Right lobe of liver (tissue), 6 donors: ENCODE data around the gene CPA1. TPM values are rescaled to one million over a fixed set of nuclear protein-coding genes. Genes with fewer than 3 reads are reported as not detected.

Source experiments
- ATAC-seq, 4 donors: fragments of 200-7000 bp; cut with Tn5 transposase; one replicate each; pipeline ENCODE4 v1.9.1; 2020; ENCODE audit warnings: mild to moderate bottlenecking in 4 of 4, moderate library complexity in 4 of 4
- DNase-seq, 3 donors: peaks; one replicate each; pipeline ENCODE4 v3.0.0-alpha.2; 2020
- H3K27ac ChIP-seq, 3 donors: fragments of 200-600 bp; one replicate each; pipeline ENCODE4 v1.8.0; 2022
- H3K27me3 ChIP-seq, 2 donors: fragments of 200-600 bp; one replicate each; pipeline ENCODE4 v1.8.0; 2022
- H3K36me3 ChIP-seq, 4 donors: fragments of 200-600 bp; sonication (generic) in 1 of 4; one replicate each; pipeline versions ENCODE4 v1.5.1 to v1.8.0; 2017 to 2022; ENCODE audit warnings: control low read depth in 1 of 4
- H3K4me1 ChIP-seq, 4 donors: fragments of 200-600 bp; sonication (generic) in 1 of 4; one replicate each; pipeline versions ENCODE4 v1.5.1 to v1.8.0; 2017 to 2022; ENCODE audit warnings: control low read depth in 1 of 4
- H3K4me3 ChIP-seq, 3 donors: fragments of 200-600 bp; one replicate each; pipeline ENCODE4 v1.8.0; 2022
- H3K9me3 ChIP-seq, 4 donors: fragments of 200-600 bp; sonication (generic) in 1 of 4; one replicate each; pipeline versions ENCODE4 v1.5.1 to v1.8.0; 2017 to 2022; ENCODE audit warnings: control low read depth in 1 of 4
- POLR2A ChIP-seq: fragments of 450-650 bp; IDR thresholded peaks from one replicate; pipeline ENCODE4 v1.6.1; 2017; ENCODE audit warnings: antibody characterized with exemption, mild to moderate bottlenecking
- WGBS: methylation state at CpG from one replicate; pipeline ENCODE4 v1.1.6; 2018; ENCODE audit warnings: low coverage, low lambda C conversion rate; ENCODE audit not compliant: insufficient coverage; ENCODE audit errors: missing lambda C conversion rate; 5-methylcytosine and 5-hydroxymethylcytosine counted together
- intact Hi-C, 2 donors: fragments of 100-400 bp; cut with DNase I; formaldehyde crosslinking; loops; one replicate each; pipeline versions ENCODE4 v1.11.2 to v1.14.1; 2022
- total RNA-seq, 6 experiments: library from RNA; depleted of rRNA in 2 of 6; stranded (reverse); fragments of >200 nt in 2 of 6; fragmentation: NEBNext Ultra II Directional in 3 of 6; extraction: Animal tissue kit (Norgen Biotek cat#: 25700) in 3 of 6; gene quantifications; one replicate each; pipeline versions ENCODE4 v1.1.0 to v1.2.4, GENCODE V29; 2016 to 2023
- TF ChIP-seq, protein P1 (sequence below), 4 donors: fragments of 200-600 bp in 3 of 4; fragments of 450-650 bp in 1 of 4; IDR thresholded peaks; one replicate each; pipeline versions ENCODE4 v1.5.1 to v1.8.0; 2016 to 2022; ENCODE audit warnings: antibody characterized with exemption in 4 of 4, mild to moderate bottlenecking in 2 of 4
- donor health status: DM: no; HTN: yes; CAD: no.
- donor health status: DM: no; HTN: no; CAD: no.
- donor health status: DM: no; HTN: no; CAD: no.
- donor health status: DM: no; HTN: yes; CAD: no.
- donor health status: DM: no; HTN: yes; CAD: no.

CPA1 gene
- total RNA-seq, 6 experiments from 2014 or later, result not detected

DNA sequence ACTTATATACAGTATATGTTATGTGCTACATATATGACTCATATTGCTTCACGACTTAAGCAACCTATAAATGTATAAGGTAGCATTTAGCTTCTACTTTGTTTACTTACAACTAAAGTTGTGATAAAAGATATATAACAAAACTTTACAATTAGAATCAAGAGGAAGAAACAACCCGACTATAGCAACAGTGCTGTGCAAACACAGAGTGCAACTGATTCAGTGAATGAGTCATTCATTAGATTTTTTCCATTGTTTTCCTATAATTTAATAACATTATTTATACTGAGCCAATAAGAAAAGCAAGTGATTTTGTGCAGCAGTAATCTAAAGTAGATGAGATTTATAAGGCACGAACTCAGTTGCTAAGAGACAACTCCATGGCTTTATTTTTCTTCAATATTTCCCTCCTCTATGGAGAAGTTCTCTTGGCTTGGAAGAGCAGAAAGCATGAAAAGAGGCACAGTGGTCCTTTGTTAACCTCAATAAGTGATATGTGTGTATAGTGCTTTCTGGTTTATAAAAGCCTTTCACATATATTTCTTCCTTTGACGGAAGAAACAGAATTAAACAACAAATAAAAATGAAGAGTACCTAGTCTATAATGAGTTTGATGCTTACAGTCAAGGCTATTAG lies 40.8 kb downstream of the CPA1 start:
- ATAC-seq, result no peak
- H3K4me3 ChIP-seq, result no peak overlapping the region
- no peak overlapping the region for H3K27ac ChIP-seq
- H3K27me3 ChIP-seq, result no peaks in the 10 kb centered on the region
- no peaks in the 10 kb centered on the region for H3K9me3 ChIP-seq
- H3K36me3 ChIP-seq, result no peaks in the 10 kb centered on the region
- intact Hi-C loops, result no loop called here
- TF ChIP-seq, protein P1, sequence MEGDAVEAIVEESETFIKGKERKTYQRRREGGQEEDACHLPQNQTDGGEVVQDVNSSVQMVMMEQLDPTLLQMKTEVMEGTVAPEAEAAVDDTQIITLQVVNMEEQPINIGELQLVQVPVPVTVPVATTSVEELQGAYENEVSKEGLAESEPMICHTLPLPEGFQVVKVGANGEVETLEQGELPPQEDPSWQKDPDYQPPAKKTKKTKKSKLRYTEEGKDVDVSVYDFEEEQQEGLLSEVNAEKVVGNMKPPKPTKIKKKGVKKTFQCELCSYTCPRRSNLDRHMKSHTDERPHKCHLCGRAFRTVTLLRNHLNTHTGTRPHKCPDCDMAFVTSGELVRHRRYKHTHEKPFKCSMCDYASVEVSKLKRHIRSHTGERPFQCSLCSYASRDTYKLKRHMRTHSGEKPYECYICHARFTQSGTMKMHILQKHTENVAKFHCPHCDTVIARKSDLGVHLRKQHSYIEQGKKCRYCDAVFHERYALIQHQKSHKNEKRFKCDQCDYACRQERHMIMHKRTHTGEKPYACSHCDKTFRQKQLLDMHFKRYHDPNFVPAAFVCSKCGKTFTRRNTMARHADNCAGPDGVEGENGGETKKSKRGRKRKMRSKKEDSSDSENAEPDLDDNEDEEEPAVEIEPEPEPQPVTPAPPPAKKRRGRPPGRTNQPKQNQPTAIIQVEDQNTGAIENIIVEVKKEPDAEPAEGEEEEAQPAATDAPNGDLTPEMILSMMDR (IDR thresholded peaks at IDR 0.05), result no peak
- TF ChIP-seq POLR2A, result no peak
- no peak for DNase-seq
- no peaks in the 10 kb centered on the region for H3K4me1 ChIP-seq
- 83% methylated on average over 4 of the region's 4 CpGs for WGBS

GRCh38 chr7:130421684-130422083 lies 41.4 kb downstream of the CPA1 start:
- ATAC-seq (no peak), DNase-seq (no peak)
- no peak overlapping the region for H3K27ac ChIP-seq
- H3K9me3 ChIP-seq, result no peaks in the 10 kb centered on the region
- no peaks in the 10 kb centered on the region for H3K36me3 ChIP-seq
- WGBS, result 83% methylated on average over 2 of the region's 2 CpGs
- no peak overlapping the region for H3K4me3 ChIP-seq
- no peaks in the 10 kb centered on the region for H3K4me1 ChIP-seq
- TF ChIP-seq POLR2A, result no peak
- TF ChIP-seq, protein P1 (IDR thresholded peaks at IDR 0.05), result no peak
- no peaks in the 10 kb centered on the region for H3K27me3 ChIP-seq
- intact Hi-C loops, result no loop called here

DNA sequence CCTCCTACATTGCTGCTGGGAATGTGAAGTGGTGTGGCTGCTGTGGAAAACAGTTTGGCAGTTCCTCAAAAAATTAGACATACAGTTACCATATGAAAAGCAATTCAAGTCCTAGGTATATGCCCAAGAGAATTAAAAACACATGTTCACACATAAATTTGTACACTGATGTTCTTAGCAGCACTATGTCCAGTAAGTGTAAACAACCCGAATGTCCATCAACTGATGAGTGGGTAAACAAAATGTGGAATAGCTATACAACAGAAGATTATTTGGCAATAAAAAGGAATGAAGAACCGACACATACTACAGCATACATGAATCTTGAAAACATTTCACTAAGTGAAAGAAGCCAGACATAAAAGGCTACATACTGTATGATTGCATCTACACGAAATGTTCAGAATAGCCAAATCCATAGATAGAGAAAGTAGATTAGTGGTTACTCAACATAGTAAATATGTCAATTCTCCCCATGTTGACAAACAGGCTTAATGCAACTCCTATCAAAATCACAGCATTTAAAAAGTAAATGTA lies 43.3 kb downstream of the CPA1 start:
- TF ChIP-seq POLR2A, result no peak
- TF ChIP-seq, protein P1 (IDR thresholded peaks at IDR 0.05), result no peak
- Histone ChIP-seq H3K27ac (no peak overlapping the region), H3K4me1 (no peaks in the 10 kb centered on the region), H3K9me3 (no peaks in the 10 kb centered on the region), H3K27me3 (no peaks in the 10 kb centered on the region), H3K4me3 (no peak overlapping the region), H3K36me3 (no peaks in the 10 kb centered on the region)
- no peak for ATAC-seq
- WGBS, result 92% methylated on average over 3 of the region's 3 CpGs
- intact Hi-C loops, result no loop called here
- no peak for DNase-seq

- no peak for ATAC-seq
- no peaks in the 10 kb centered on the region for H3K36me3 ChIP-seq
- no peaks in the 10 kb centered on the region for H3K9me3 ChIP-seq
- intact Hi-C loops, result no loop called here
- H3K27ac ChIP-seq, result no peak overlapping the region
- WGBS, result 79% methylated on average over 4 of the region's 4 CpGs
- H3K4me1 ChIP-seq, result no peaks in the 10 kb centered on the region
- H3K27me3 ChIP-seq, result no peaks in the 10 kb centered on the region
- DNase-seq, result no peak
- TF ChIP-seq, protein P1 (IDR thresholded peaks at IDR 0.05), result no peak
- TF ChIP-seq POLR2A, result no peak
- no peak overlapping the region for H3K4me3 ChIP-seq
These were observed 45.5 kb downstream of the CPA1 start for GRCh38 chr7:130425796-130426195.
